GM12878 (cell line): ENCODE data around the gene PSMB5. TPM values are rescaled to one million over a fixed set of nuclear protein-coding genes. Genes with fewer than 3 reads are reported as not detected.

Experiments used
- ASH2L ChIP-seq: fragments of 300-600, 200-600 bp; sonication (generic); IDR thresholded peaks from 2 replicates; pipeline ENCODE4 v1.6.1; 2017; ENCODE audit warnings: low read depth, mild to moderate bottlenecking, borderline replicate concordance
- CBFB ChIP-seq: IDR thresholded peaks from 2 replicates; pipeline ENCODE4 v1.6.1; 2016; ENCODE audit warnings: antibody characterized with exemption, low read depth
- FOXK2 ChIP-seq: fragments of 450-650 bp; IDR thresholded peaks from 2 replicates; pipeline ENCODE4 v1.6.1; 2017; ENCODE audit warnings: mild to moderate bottlenecking, moderate library complexity
- GATAD2B ChIP-seq: fragments of 450-650 bp; conservative IDR thresholded peaks from 2 replicates; pipeline ENCODE4 v1.6.1; 2017; ENCODE audit warnings: low read depth, mild to moderate bottlenecking, moderate library complexity
- IKZF1 ChIP-seq: fragments of 450-650 bp; conservative IDR thresholded peaks from 2 replicates; pipeline ENCODE4 v1.6.1; 2017; ENCODE audit warnings: antibody characterized with exemption, mild to moderate bottlenecking
- KDM1A ChIP-seq: fragments of 200-600 bp; sonication (generic); IDR thresholded peaks from 2 replicates; pipeline ENCODE4 v1.6.1; 2016; ENCODE audit warnings: borderline replicate concordance
- KLF5 ChIP-seq: fragments of 450-650 bp; IDR thresholded peaks from 2 replicates; pipeline ENCODE4 v1.6.1; 2014; ENCODE audit warnings: mild to moderate bottlenecking; ENCODE audit not compliant: partially characterized antibody
- MTA2 ChIP-seq: fragments of 450-650 bp; IDR thresholded peaks from 2 replicates; pipeline ENCODE4 v1.6.1; 2016; ENCODE audit warnings: low read depth, mild to moderate bottlenecking, moderate library complexity
- MTA3 ChIP-seq: IDR thresholded peaks from 2 replicates; pipeline ENCODE4 v1.6.1; 2012; ENCODE audit warnings: low read length, inconsistent platforms, borderline replicate concordance
- PAX5 ChIP-seq: IDR thresholded peaks from 2 replicates; pipeline ENCODE4 v1.6.1; 2011; ENCODE audit warnings: low read depth, low read length, borderline replicate concordance
- RB1 ChIP-seq: fragments of 450-650 bp; formaldehyde crosslinking; IDR thresholded peaks from 2 replicates; pipeline ENCODE4 v1.6.1; 2017; ENCODE audit warnings: mild to moderate bottlenecking, borderline replicate concordance
- RBBP5 ChIP-seq: fragments of 200-600 bp; sonication (generic); conservative IDR thresholded peaks from 2 replicates; pipeline ENCODE4 v1.6.1; 2016
- SIX5 ChIP-seq: IDR thresholded peaks from 2 replicates; pipeline ENCODE4 v1.6.1; 2011; ENCODE audit warnings: mild to moderate bottlenecking, low read depth, low read length, moderate library complexity; ENCODE audit not compliant: severe bottlenecking
- SKIL ChIP-seq: fragments of 450-650 bp; IDR thresholded peaks from 2 replicates; pipeline ENCODE4 v1.6.1; 2017; ENCODE audit warnings: mild to moderate bottlenecking, low read depth, inconsistent platforms; ENCODE audit not compliant: poor library complexity, severe bottlenecking
- SMARCA5 ChIP-seq: fragments of 450-650 bp; IDR thresholded peaks from 2 replicates; pipeline ENCODE4 v1.6.1; 2017; ENCODE audit warnings: mild to moderate bottlenecking
- STAT1 ChIP-seq: fragments of 450-650 bp; conservative IDR thresholded peaks from 2 replicates; pipeline ENCODE4 v1.6.1; 2014; ENCODE audit warnings: antibody characterized with exemption, mild to moderate bottlenecking
- STAT3 ChIP-seq: IDR thresholded peaks from 2 replicates; pipeline ENCODE4 v1.6.1; 2011; ENCODE audit warnings: low read depth, low read length, improper control_type of control experiment
- TAF1 ChIP-seq: IDR thresholded peaks from 2 replicates; pipeline ENCODE4 v1.6.1; 2011; ENCODE audit warnings: mild to moderate bottlenecking, low read depth, low read length, borderline replicate concordance
- TCF7 ChIP-seq: IDR thresholded peaks from 2 replicates; pipeline ENCODE4 v1.6.1; 2014; ENCODE audit warnings: antibody characterized with exemption, borderline replicate concordance
- ZBED1 ChIP-seq: IDR thresholded peaks from 2 replicates; pipeline ENCODE4 v1.6.1; 2016; ENCODE audit warnings: borderline replicate concordance
- ZNF24 ChIP-seq: fragments of 450-650 bp; IDR thresholded peaks from 2 replicates; pipeline ENCODE4 v1.6.1; 2017; ENCODE audit warnings: antibody characterized with exemption, mild to moderate bottlenecking
- ZZZ3 ChIP-seq: IDR thresholded peaks from 2 replicates; pipeline ENCODE4 v1.6.1; 2011; ENCODE audit warnings: low read depth; ENCODE audit not compliant: control insufficient read depth, insufficient read length
- polyA plus RNA-seq, 11 experiments: library from polyadenylated mRNA; depleted of rRNA in 4 of 11; unstranded in 6 of 11; stranded (reverse) in 5 of 11; fragments of >200 nt; fragmentation: Nextera tagmentation in 4 of 11; fragmentation: Illumina TruSeq in 1 of 11; extraction: Ambion mirVana in 4 of 11; extraction: Trizol in 1 of 11; gene quantifications; 1 replicate in 1 of 11; 2 replicates in 10 of 11; pipeline versions ENCODE4 v1.2.1 to v1.2.3, GENCODE V29; 2011 to 2016; ENCODE audit warnings: inconsistent platforms in 2 of 11, missing spikeins in 2 of 11, low read depth in 1 of 11
- total RNA-seq, 4 experiments: library from RNA; depleted of rRNA in 3 of 4; stranded (reverse); fragments of >200 nt in 3 of 4; fragmentation: Illumina TruSeq in 1 of 4; extraction: Trizol in 1 of 4; gene quantifications; 2 replicates each; pipeline versions ENCODE4 v1.2.1 to v1.2.3, GENCODE V29; 2013 to 2021
- TF ChIP-seq, protein P1 (sequence below): fragments of 450-650 bp; IDR thresholded peaks from 2 replicates; pipeline ENCODE4 v1.6.1; 2017; ENCODE audit warnings: mild to moderate bottlenecking, moderate library complexity
- TF ChIP-seq, protein P2 (sequence below): fragments of 450-650 bp; IDR thresholded peaks from 2 replicates; pipeline ENCODE4 v1.6.1; 2017; ENCODE audit warnings: mild to moderate bottlenecking

Gene PSMB5
- total and polyA plus RNA-seq, 10 of the 15 experiments (the other 5 are each of a cell fraction or from before 2014, with no cell fraction given) = 84.5 to 802 (median 144) TPM

DNA sequence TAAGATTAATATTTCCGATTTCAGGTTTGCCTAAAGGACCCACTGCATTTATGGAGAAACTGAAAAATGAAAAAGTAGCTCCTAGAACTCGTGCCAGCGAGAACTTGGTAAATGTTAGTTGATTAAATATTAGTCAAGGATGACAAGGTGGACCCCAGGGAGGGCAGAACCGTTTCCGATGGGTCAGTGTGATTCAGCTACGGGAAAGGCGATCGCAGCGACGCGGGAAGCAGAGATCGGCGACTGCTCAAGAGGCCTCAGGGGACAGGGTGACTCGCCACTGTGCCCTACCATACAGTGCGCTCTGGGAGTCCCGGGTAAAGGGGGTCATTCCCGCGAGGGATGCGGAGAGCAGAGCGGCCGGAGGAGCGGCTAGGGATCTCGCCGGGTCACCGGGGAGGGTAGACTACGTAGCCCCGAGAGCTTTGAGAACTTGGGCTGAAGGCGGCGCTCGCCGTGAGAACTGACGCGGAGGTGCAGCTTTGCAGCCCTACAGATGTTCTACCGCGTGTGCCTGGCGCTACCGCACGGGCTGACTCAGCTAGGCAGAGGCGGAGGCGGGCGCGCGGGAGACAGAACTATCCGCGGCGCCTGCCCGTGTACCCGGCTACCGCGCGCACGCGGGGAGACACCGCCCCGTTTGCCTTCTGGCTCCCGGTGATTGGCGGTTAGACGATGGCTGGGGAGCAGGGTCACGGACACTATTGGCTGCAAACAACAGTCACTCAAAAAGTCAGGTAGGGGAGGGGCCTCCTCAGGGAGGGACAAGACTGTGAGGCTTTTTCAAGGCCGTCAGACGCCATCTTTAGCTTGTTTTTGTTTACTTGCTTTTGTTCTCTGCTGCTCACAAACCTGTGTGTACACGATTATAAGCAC lies 27.9 kb downstream of the PSMB5 start (continued):
- 0 out of 2 replicates have a peak, but pooled peaks have one; percentile 18 for TF ChIP-seq MTA2
- TF ChIP-seq ZNF24 = no peak
- TF ChIP-seq MTA3 = no peak
- no peak for TF ChIP-seq RBBP5
- TF ChIP-seq STAT3 = no peak
- peak; percentile 73; the same call in 1 of the 2 replicates for TF ChIP-seq GATAD2B
- TF ChIP-seq RB1 = peak; percentile 95
- TF ChIP-seq, protein P1, sequence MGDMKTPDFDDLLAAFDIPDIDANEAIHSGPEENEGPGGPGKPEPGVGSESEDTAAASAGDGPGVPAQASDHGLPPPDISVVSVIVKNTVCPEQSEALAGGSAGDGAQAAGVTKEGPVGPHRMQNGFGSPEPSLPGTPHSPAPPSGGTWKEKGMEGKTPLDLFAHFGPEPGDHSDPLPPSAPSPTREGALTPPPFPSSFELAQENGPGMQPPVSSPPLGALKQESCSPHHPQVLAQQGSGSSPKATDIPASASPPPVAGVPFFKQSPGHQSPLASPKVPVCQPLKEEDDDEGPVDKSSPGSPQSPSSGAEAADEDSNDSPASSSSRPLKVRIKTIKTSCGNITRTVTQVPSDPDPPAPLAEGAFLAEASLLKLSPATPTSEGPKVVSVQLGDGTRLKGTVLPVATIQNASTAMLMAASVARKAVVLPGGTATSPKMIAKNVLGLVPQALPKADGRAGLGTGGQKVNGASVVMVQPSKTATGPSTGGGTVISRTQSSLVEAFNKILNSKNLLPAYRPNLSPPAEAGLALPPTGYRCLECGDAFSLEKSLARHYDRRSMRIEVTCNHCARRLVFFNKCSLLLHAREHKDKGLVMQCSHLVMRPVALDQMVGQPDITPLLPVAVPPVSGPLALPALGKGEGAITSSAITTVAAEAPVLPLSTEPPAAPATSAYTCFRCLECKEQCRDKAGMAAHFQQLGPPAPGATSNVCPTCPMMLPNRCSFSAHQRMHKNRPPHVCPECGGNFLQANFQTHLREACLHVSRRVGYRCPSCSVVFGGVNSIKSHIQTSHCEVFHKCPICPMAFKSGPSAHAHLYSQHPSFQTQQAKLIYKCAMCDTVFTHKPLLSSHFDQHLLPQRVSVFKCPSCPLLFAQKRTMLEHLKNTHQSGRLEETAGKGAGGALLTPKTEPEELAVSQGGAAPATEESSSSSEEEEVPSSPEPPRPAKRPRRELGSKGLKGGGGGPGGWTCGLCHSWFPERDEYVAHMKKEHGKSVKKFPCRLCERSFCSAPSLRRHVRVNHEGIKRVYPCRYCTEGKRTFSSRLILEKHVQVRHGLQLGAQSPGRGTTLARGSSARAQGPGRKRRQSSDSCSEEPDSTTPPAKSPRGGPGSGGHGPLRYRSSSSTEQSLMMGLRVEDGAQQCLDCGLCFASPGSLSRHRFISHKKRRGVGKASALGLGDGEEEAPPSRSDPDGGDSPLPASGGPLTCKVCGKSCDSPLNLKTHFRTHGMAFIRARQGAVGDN = peak; percentile 69
- TF ChIP-seq PAX5 = peak; percentile 29; the same call in 1 of the 2 replicates
- no peak for TF ChIP-seq KDM1A
- no peak for TF ChIP-seq KLF5
- no peak for TF ChIP-seq ZZZ3
- peak; percentile 91 for TF ChIP-seq SMARCA5
- no peak for TF ChIP-seq CBFB
- TF ChIP-seq TAF1 = peak; percentile 79
- TF ChIP-seq ASH2L = peak; percentile 89; the same call in 1 of the 2 replicates
- TF ChIP-seq SIX5 = no peak
- TF ChIP-seq ZBED1 = no peak
- TF ChIP-seq STAT1 = no peak
- TF ChIP-seq, protein P2, sequence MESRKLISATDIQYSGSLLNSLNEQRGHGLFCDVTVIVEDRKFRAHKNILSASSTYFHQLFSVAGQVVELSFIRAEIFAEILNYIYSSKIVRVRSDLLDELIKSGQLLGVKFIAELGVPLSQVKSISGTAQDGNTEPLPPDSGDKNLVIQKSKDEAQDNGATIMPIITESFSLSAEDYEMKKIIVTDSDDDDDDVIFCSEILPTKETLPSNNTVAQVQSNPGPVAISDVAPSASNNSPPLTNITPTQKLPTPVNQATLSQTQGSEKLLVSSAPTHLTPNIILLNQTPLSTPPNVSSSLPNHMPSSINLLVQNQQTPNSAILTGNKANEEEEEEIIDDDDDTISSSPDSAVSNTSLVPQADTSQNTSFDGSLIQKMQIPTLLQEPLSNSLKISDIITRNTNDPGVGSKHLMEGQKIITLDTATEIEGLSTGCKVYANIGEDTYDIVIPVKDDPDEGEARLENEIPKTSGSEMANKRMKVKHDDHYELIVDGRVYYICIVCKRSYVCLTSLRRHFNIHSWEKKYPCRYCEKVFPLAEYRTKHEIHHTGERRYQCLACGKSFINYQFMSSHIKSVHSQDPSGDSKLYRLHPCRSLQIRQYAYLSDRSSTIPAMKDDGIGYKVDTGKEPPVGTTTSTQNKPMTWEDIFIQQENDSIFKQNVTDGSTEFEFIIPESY = no peak
- TF ChIP-seq TCF7 = no peak
- TF ChIP-seq IKZF1 = peak; percentile 84
- TF ChIP-seq FOXK2 = peak; percentile 65
- no peak for TF ChIP-seq SKIL
